ENCODE data around the gene ACADVL. TPM values are rescaled to one million over a fixed set of nuclear protein-coding genes. Genes with fewer than 3 reads are reported as not detected.
A peak's percentile ranks its signal among the peaks of the same experiment; 100 is the strongest.

ACADVL gene
- total RNA-seq, 2 donors from 2014 or later: 495 to 517 TPM

- Mint-ChIP-seq H3K27ac (no peak overlapping the region), H3K9me3 (no peaks in the 10 kb centered on the region), H3K4me3 (no peak overlapping the region), H3K27me3 (peaks cover 11% of the 10 kb centered on the region), H3K36me3 (ENCODE audit: low read depth) (peaks cover 63% of the 10 kb centered on the region), H3K4me1 (peaks cover 10% of the 10 kb centered on the region)
- no peak for ATAC-seq (replicated peaks)
Measured at GRCh38 chr17:7258731-7259554, 39.2 kb downstream of the ACADVL start.

DNA sequence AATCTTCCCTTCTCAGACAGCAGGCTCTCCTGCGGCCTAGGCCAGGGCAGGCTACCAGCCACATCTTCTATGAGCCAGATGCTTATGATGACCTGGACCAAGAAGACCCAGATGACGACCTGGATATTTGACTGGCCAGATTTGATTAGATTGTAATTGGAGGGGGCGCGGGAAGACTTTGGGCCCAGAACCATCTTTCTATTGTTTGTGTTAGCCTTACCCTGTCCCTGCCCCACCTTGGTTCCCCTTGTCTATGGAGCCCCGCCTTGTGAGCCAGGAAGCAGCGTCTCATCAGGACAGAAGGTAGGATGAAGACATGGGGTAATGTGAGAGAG is 39.8 kb downstream of the ACADVL start:
- Mint-ChIP-seq H3K9me3 (no peaks in the 10 kb centered on the region), H3K27ac (no peak overlapping the region), H3K36me3 (ENCODE audit: low read depth) (peaks cover 58% of the 10 kb centered on the region), H3K4me1 (peaks cover 10% of the 10 kb centered on the region), H3K4me3 (no peak overlapping the region), H3K27me3 (peaks cover 13% of the 10 kb centered on the region)
- ATAC-seq (replicated peaks): no peak

DNA sequence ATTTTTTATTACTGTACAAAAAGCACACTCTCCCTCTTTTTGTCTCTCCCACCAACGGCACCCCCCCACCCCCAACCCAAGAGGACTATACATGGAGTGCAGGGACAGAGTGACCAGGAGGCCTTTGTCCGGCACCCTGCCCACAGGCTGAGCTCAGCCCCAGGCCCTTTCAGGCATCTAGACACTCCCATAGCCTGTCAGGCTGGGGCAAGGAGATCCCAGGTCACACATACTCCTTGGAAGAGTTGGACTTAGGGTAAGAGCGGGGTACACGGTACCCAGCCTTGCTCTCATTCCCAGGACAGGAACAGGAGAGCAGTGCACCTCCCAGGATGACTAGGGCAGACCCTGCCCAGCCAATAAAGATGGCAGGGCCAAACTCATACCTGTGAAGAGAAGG is 40.4 kb downstream of the ACADVL start:
- Mint-ChIP-seq H3K27ac (no peak overlapping the region), H3K27me3 (peaks cover 13% of the 10 kb centered on the region), H3K4me1 (peaks cover 10% of the 10 kb centered on the region), H3K9me3 (no peaks in the 10 kb centered on the region), H3K36me3 (ENCODE audit: low read depth) (peaks cover 51% of the 10 kb centered on the region), H3K4me3 (peak overlapping the region; percentile 77)
- no peak for ATAC-seq (replicated peaks)

- H3K4me3 Mint-ChIP-seq: peak overlapping the region; percentile 77
- peaks cover 45% of the 10 kb centered on the region for H3K36me3 Mint-ChIP-seq (ENCODE audit: low read depth)
- H3K9me3 Mint-ChIP-seq: no peaks in the 10 kb centered on the region
- H3K27ac Mint-ChIP-seq: no peak overlapping the region
- H3K27me3 Mint-ChIP-seq: peaks cover 13% of the 10 kb centered on the region
- peak; percentile 75 for ATAC-seq (replicated peaks)
- peaks cover 10% of the 10 kb centered on the region for H3K4me1 Mint-ChIP-seq
Measured at GRCh38 chr17:7260651-7261378, 41.1 kb downstream of the ACADVL start.

GRCh38 chr17:7261379-7262191 is 41.8 kb downstream of the ACADVL start:
- no peaks in the 10 kb centered on the region for H3K9me3 Mint-ChIP-seq
- peak; percentile 49 for ATAC-seq (replicated peaks)
- H3K36me3 Mint-ChIP-seq (ENCODE audit: low read depth): peaks cover 37% of the 10 kb centered on the region
- H3K4me1 Mint-ChIP-seq: peaks cover 10% of the 10 kb centered on the region
- H3K4me3 Mint-ChIP-seq: peak overlapping the region; percentile 77
- peaks cover 14% of the 10 kb centered on the region for H3K27me3 Mint-ChIP-seq
- H3K27ac Mint-ChIP-seq: no peak overlapping the region

GRCh38 chr17:7262192-7262934 is 42.6 kb downstream of the ACADVL start, which contains the start of gene CLDN7:
TSS of gene CLDN7 (minus strand) at chr17:7262478. CDS start at chr17:7262043, 435 bp downstream.
- no peak for ATAC-seq (replicated peaks)
- Mint-ChIP-seq H3K36me3 (ENCODE audit: low read depth) (peaks cover 29% of the 10 kb centered on the region), H3K27ac (no peak within 1 kb of the TSS), H3K4me1 (peaks cover 10% of the 10 kb centered on the region), H3K9me3 (no peaks in the 10 kb centered on the region), H3K4me3 (peak within 1 kb of the TSS; percentile 77), H3K27me3 (peaks cover 17% of the 10 kb centered on the region)

- no peak for ATAC-seq (replicated peaks)
- Mint-ChIP-seq H3K4me3 (peak overlapping the region; percentile 77), H3K4me1 (peaks cover 10% of the 10 kb centered on the region), H3K27me3 (peaks cover 17% of the 10 kb centered on the region), H3K9me3 (no peaks in the 10 kb centered on the region), H3K27ac (no peak overlapping the region), H3K36me3 (ENCODE audit: low read depth) (peaks cover 21% of the 10 kb centered on the region)
Measured at GRCh38 chr17:7262935-7263800, 43.4 kb downstream of the ACADVL start.

DNA sequence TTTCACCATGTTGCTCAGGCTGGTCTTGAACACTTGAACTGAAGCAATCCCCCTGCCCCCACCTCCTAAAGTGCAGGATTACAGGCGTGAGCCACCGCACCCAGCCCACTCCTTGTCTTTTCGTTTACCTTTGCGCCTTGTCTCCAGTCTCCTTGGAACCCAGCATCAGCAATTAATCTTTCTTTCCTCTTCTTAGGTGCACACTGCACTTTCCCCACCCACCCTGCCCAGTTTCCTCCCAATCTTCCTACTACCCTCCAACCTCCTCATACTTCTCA is 44.0 kb downstream of the ACADVL start:
- Mint-ChIP-seq H3K4me1 (peaks cover 10% of the 10 kb centered on the region), H3K4me3 (peak overlapping the region; percentile 77), H3K9me3 (no peaks in the 10 kb centered on the region), H3K27me3 (peaks cover 17% of the 10 kb centered on the region), H3K27ac (no peak overlapping the region), H3K36me3 (ENCODE audit: low read depth) (peaks cover 15% of the 10 kb centered on the region)
- ATAC-seq (replicated peaks): no peak

DNA sequence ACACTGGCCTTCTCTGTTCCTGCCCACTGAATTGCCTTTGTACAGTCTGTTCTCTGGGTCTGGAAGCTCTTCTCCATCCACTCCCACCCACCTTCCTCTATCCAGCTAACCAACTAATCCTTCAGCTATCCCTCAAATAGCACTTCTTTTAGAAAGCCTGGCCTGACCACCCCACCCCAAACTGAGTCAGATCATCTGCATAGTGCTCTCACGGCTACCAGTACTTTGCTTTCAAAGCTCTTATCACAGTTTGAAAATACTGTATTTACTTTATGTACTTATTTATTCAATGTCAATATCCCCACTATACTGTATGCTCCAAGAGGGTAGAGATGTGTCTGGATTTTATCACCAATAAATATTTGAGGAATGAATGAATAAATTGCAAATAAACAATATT is 47.0 kb downstream of the ACADVL start:
- Mint-ChIP-seq H3K36me3 (ENCODE audit: low read depth) (no peaks in the 10 kb centered on the region), H3K4me1 (peaks cover 10% of the 10 kb centered on the region), H3K27ac (no peak overlapping the region), H3K4me3 (no peak overlapping the region), H3K27me3 (peaks cover 17% of the 10 kb centered on the region), H3K9me3 (no peaks in the 10 kb centered on the region)
- ATAC-seq (replicated peaks): no peak

Other genes starting within 250 kb of the ACADVL start
- not detected for gene ALOX12, start 223.9 kb upstream of the ACADVL start, total RNA-seq
- 100 to 1,000 TPM; 162 to 180 TPM for gene RNASEK, start 207.3 kb upstream of the ACADVL start, total RNA-seq
- gene BCL6B, start 196.9 kb upstream of the ACADVL start, total RNA-seq: 1 to 10 TPM in 1 of 2 donors, under 1 TPM in 1; 0.50 to 2.3 TPM
- gene SLC16A13, start 183.9 kb upstream of the ACADVL start, total RNA-seq: 10 to 100 TPM; 10.7 to 11.8 TPM
- gene SLC16A11, start 175.8 kb upstream of the ACADVL start, total RNA-seq: 1 to 10 TPM in 1 of 2 donors, under 1 TPM in 1; 0.63 to 3.5 TPM
- not detected for gene CLEC10A, start 139.7 kb upstream of the ACADVL start, total RNA-seq
- gene ASGR2, start 105.1 kb upstream of the ACADVL start, total RNA-seq: not detected
- gene ASGR1, start 40.6 kb upstream of the ACADVL start, total RNA-seq: 1 to 10 TPM in 1 of 2 donors, under 1 TPM in 1; 0.67 to 4.5 TPM
- gene DLG4, start 102 bp upstream of the ACADVL start, total RNA-seq: 10 to 100 TPM in 1 of 2 donors, 1 to 10 TPM in 1; 5.9 to 19.4 TPM
- 10 to 100 TPM; 49.1 to 77.5 TPM for gene DVL2, start 14.6 kb downstream of the ACADVL start, total RNA-seq
- gene PHF23, start 19.5 kb downstream of the ACADVL start, total RNA-seq: 10 to 100 TPM; 43.5 to 52.3 TPM
- 100 to 1,000 TPM; 190 to 239 TPM for gene GABARAP, start 22.5 kb downstream of the ACADVL start, total RNA-seq
- gene CTDNEP1, start 31.8 kb downstream of the ACADVL start, total RNA-seq: 100 to 1,000 TPM; 152 to 209 TPM
- 10 to 100 TPM; 43.7 to 72.0 TPM for gene ELP5, start 32.3 kb downstream of the ACADVL start, total RNA-seq
- gene CLDN7, start 42.5 kb downstream of the ACADVL start, total RNA-seq: 1 to 10 TPM in 1 of 2 donors, under 1 TPM in 1; 0.52 to 1.0 TPM
- not detected for gene SLC2A4, start 61.8 kb downstream of the ACADVL start, total RNA-seq
- gene YBX2, start 74.7 kb downstream of the ACADVL start, total RNA-seq: under 1 TPM; 0.15 to 0.26 TPM
- gene EIF5A, start 87.7 kb downstream of the ACADVL start, total RNA-seq: 100 to 1,000 TPM; 429 to 978 TPM
- gene GPS2, start 95.4 kb downstream of the ACADVL start, total RNA-seq: 10 to 100 TPM; 38.3 to 65.6 TPM
- 10 to 100 TPM; 22.9 to 33.0 TPM for gene NEURL4, start 109.4 kb downstream of the ACADVL start, total RNA-seq
- 100 to 1,000 TPM; 527 to 774 TPM for gene ACAP1, start 116.6 kb downstream of the ACADVL start, total RNA-seq
- 10 to 100 TPM; 14.0 to 96.8 TPM for gene KCTD11, start 132.2 kb downstream of the ACADVL start, total RNA-seq
- 1 to 10 TPM in 1 of 2 donors, under 1 TPM in 1; 0.22 to 1.1 TPM for gene TMEM95, start 135.2 kb downstream of the ACADVL start, total RNA-seq
- gene TNK1, start 161.2 kb downstream of the ACADVL start, total RNA-seq: 1 to 10 TPM; 2.9 to 4.8 TPM
- gene PLSCR3, start 174.6 kb downstream of the ACADVL start, total RNA-seq: 10 to 100 TPM; 62.8 to 94.4 TPM
- 10 to 100 TPM; 64.1 to 69.7 TPM for gene TMEM256, start 184.2 kb downstream of the ACADVL start, total RNA-seq
- 10 to 100 TPM in 1 of 2 donors, 1 to 10 TPM in 1; 4.5 to 21.7 TPM for gene NLGN2, start 187.9 kb downstream of the ACADVL start, total RNA-seq
- gene SPEM1, start 200.4 kb downstream of the ACADVL start, total RNA-seq: not detected
- not detected for gene SPEM2, start 205.7 kb downstream of the ACADVL start, total RNA-seq
- not detected for gene SPEM3, start 208.9 kb downstream of the ACADVL start, total RNA-seq
- gene TMEM102, start 215.5 kb downstream of the ACADVL start, total RNA-seq: 10 to 100 TPM; 17.7 to 18.0 TPM
- 10 to 100 TPM in 1 of 2 donors, 1 to 10 TPM in 1; 4.4 to 16.9 TPM for gene FGF11, start 219.6 kb downstream of the ACADVL start, total RNA-seq
- 10 to 100 TPM; 10.9 to 13.0 TPM for gene CHRNB1, start 225.1 kb downstream of the ACADVL start, total RNA-seq